IMR-90 (cell line): Measurements from ENCODE around the gene NRP1. TPM values are rescaled to one million over a fixed set of nuclear protein-coding genes. Genes with fewer than 3 reads are reported as not detected.

Experiments used
- ATAC-seq: fragments of 200-7000 bp; cut with Tn5 transposase; 2 replicates; pipeline ENCODE4 v1.9.1; 2020; ENCODE audit warnings: low read depth, mild to moderate bottlenecking, moderate library complexity
- BruUV-seq: library from RNA; stranded (reverse); fragments of 400-500 nt; replicated peaks from 2 replicates; lab custom pipeline; 2021; lab: Mats Ljungman, UMichigan
- CTCF ChIA-PET: fragments of 300-600 bp; formaldehyde crosslinking; extraction: SDS; loops from one replicate; lab custom pipeline; 2021; ENCODE audit warnings: antibody characterized with exemption; lab: Yijun Ruan, JAX
- POLR2A ChIA-PET: fragments of 300-600 bp; sonication (Branson Sonifier 250); formaldehyde crosslinking; loops from one replicate; lab custom pipeline; 2022; ENCODE audit warnings: antibody characterized with exemption; ENCODE audit not compliant: unreplicated experiment; lab: Charles Lee
- DNase-seq: peaks from one replicate; pipeline ENCODE4 v3.0.0; 2013
- H2AFZ ChIP-seq: replicated peaks from 2 replicates; pipeline ENCODE3; 2013; ENCODE audit warnings: low read length, mild to moderate bottlenecking; ENCODE audit not compliant: poor library complexity
- H2AK5ac ChIP-seq: 2 replicates; pipeline ENCODE4 v1.6.1; 2013; ENCODE audit warnings: low read depth, low read length, inconsistent platforms
- H2AK9ac ChIP-seq: replicated peaks from 2 replicates; pipeline ENCODE3; 2013; ENCODE audit warnings: mild to moderate bottlenecking, low read depth, low read length, moderate library complexity; ENCODE audit not compliant: poor library complexity
- H2BK120ac ChIP-seq: 2 replicates; pipeline ENCODE4 v1.6.1; 2013; ENCODE audit warnings: low read depth, low read length, inconsistent platforms
- H2BK15ac ChIP-seq: 3 replicates; pipeline ENCODE4 v1.6.1; 2013; ENCODE audit warnings: low read depth, low read length, inconsistent platforms
- H2BK20ac ChIP-seq: 2 replicates; pipeline ENCODE4 v1.6.1; 2013; ENCODE audit warnings: low read depth, mild to moderate bottlenecking, inconsistent platforms, low read length, moderate library complexity
- H2BK5ac ChIP-seq: 2 replicates; pipeline ENCODE4 v1.6.1; 2013; ENCODE audit warnings: mild to moderate bottlenecking, low read depth, low read length, inconsistent platforms; ENCODE audit not compliant: poor library complexity, severe bottlenecking
- H3K14ac ChIP-seq: replicated peaks from 2 replicates; pipeline ENCODE4 v1.6.1; 2013; ENCODE audit warnings: low read depth, low read length, inconsistent platforms
- H3K18ac ChIP-seq: 2 replicates; pipeline ENCODE4 v1.6.1; 2013; ENCODE audit warnings: low read depth, low read length, control low read depth
- H3K23ac ChIP-seq: 2 replicates; pipeline ENCODE4 v1.6.1; 2013; ENCODE audit warnings: low read depth, low read length, inconsistent platforms
- H3K27ac ChIP-seq: 2 replicates; pipeline ENCODE4 v1.5.1; 2013; ENCODE audit warnings: mild to moderate bottlenecking, control low read depth, low read length; ENCODE audit not compliant: insufficient read depth
- H3K27me3 ChIP-seq: 2 replicates; pipeline ENCODE4 v1.6.1; 2013; ENCODE audit warnings: low read length; ENCODE audit not compliant: control insufficient read depth, insufficient read depth
- H3K36me3 ChIP-seq: 2 replicates; pipeline ENCODE4 v1.6.1; 2013; ENCODE audit warnings: low read length, mixed read lengths; ENCODE audit not compliant: control insufficient read depth, insufficient read depth
- H3K4ac ChIP-seq: 2 replicates; pipeline ENCODE4 v1.6.1; 2013; ENCODE audit warnings: low read depth, low read length, inconsistent platforms
- H3K4me1 ChIP-seq: 2 replicates; pipeline ENCODE4 v1.6.1; 2013; ENCODE audit warnings: low read length, mixed read lengths; ENCODE audit not compliant: control insufficient read depth, insufficient read depth
- H3K4me2 ChIP-seq: 2 replicates; pipeline ENCODE4 v1.6.1; 2013; ENCODE audit warnings: low read depth, mild to moderate bottlenecking, control low read depth, low read length, moderate library complexity
- H3K4me3 ChIP-seq: 2 replicates; pipeline ENCODE4 v1.5.1; 2013; ENCODE audit warnings: low read depth, mild to moderate bottlenecking, control low read depth, low read length, moderate library complexity; ENCODE audit not compliant: insufficient read depth
- H3K56ac ChIP-seq: 2 replicates; pipeline ENCODE4 v1.6.1; 2013; ENCODE audit warnings: low read length, inconsistent platforms; ENCODE audit not compliant: insufficient read depth; ENCODE audit errors: extremely low read depth
- H3K79me1 ChIP-seq, 2 experiments: 2 replicates each; pipeline ENCODE4 v1.6.1; 2013; ENCODE audit warnings: low read length in 2 of 2, inconsistent platforms in 1 of 2, low read depth in 1 of 2
- H3K9ac ChIP-seq: 2 replicates; pipeline ENCODE4 v1.6.1; 2013; ENCODE audit warnings: low read depth, low read length, control low read depth
- H3K9me1 ChIP-seq: 2 replicates; pipeline ENCODE4 v1.6.1; 2013; ENCODE audit warnings: low read length, inconsistent platforms; ENCODE audit not compliant: insufficient read depth
- H3K9me3 ChIP-seq: 2 replicates; pipeline ENCODE4 v1.6.1; 2013; ENCODE audit warnings: low read length; ENCODE audit not compliant: control insufficient read depth, insufficient read depth
- H4K20me1 ChIP-seq: 2 replicates; pipeline ENCODE4 v1.6.1; 2013; ENCODE audit warnings: low read length, inconsistent platforms; ENCODE audit not compliant: insufficient read depth
- H4K5ac ChIP-seq: 2 replicates; pipeline ENCODE4 v1.6.1; 2013; ENCODE audit warnings: mild to moderate bottlenecking, low read depth, low read length, control low read depth
- H4K8ac ChIP-seq, 2 experiments: 2 replicates each; pipeline ENCODE4 v1.6.1; 2013; ENCODE audit warnings: low read depth in 2 of 2, low read length in 2 of 2, control low read depth in 1 of 2, inconsistent platforms in 1 of 2
- H4K91ac ChIP-seq: 2 replicates; pipeline ENCODE4 v1.6.1; 2013; ENCODE audit warnings: low read depth, low read length, inconsistent platforms; ENCODE audit not compliant: insufficient read depth
- CEBPB ChIP-seq: IDR thresholded peaks from 2 replicates; pipeline ENCODE4 v1.6.1; 2012; ENCODE audit warnings: low read depth, low read length, improper control_type of control experiment
- CHD1 ChIP-seq: IDR thresholded peaks from 2 replicates; pipeline ENCODE4 v1.6.1; 2012; ENCODE audit warnings: low read depth, low read length, improper control_type of control experiment
- MAFK ChIP-seq: IDR thresholded peaks from 2 replicates; pipeline ENCODE4 v1.6.1; 2012; ENCODE audit warnings: low read depth, low read length, improper control_type of control experiment
- MAZ ChIP-seq: IDR thresholded peaks from 2 replicates; pipeline ENCODE4 v1.6.1; 2012; ENCODE audit warnings: low read depth, mild to moderate bottlenecking, low read length, improper control_type of control experiment, moderate library complexity, borderline replicate concordance
- MXI1 ChIP-seq: IDR thresholded peaks from 2 replicates; pipeline ENCODE4 v1.6.1; 2012; ENCODE audit warnings: low read depth, mild to moderate bottlenecking, low read length, moderate library complexity, borderline replicate concordance
- POLR2A ChIP-seq: IDR thresholded peaks from 2 replicates; pipeline ENCODE4 v1.6.1; 2012; ENCODE audit warnings: mild to moderate bottlenecking, low read depth, low read length
- RCOR1 ChIP-seq: IDR thresholded peaks from 2 replicates; pipeline ENCODE4 v1.6.1; 2012; ENCODE audit warnings: mild to moderate bottlenecking, low read length, improper control_type of control experiment; ENCODE audit not compliant: insufficient replicate concordance
- RFX5 ChIP-seq: IDR thresholded peaks from 2 replicates; pipeline ENCODE4 v1.8.0; 2012; ENCODE audit warnings: low read depth, mild to moderate bottlenecking, low read length, moderate library complexity
- WGBS, 2 experiments: methylation state at CpG; one replicate each; pipeline versions ENCODE4 v1.1.5 to v1.1.7; 2013; ENCODE audit warnings: missing lambda C conversion rate in 2 of 2; ENCODE audit not compliant: insufficient read length in 1 of 2; ENCODE audit errors: extremely low coverage in 2 of 2; 5-methylcytosine and 5-hydroxymethylcytosine counted together
- dilution Hi-C: fragments of 300-500 bp; cut with HindIII; formaldehyde crosslinking; loops from one replicate; pipeline ENCODE4 v1.14.3; 2018; ENCODE audit warnings: low sequenced_read_pairs; ENCODE audit not compliant: unreplicated experiment
- in situ Hi-C: fragments of 300-500 bp; cut with MboI; formaldehyde crosslinking; loops from 3 replicates; pipeline ENCODE4 v1.14.3; 2019; ENCODE audit warnings: low sequenced_read_pairs, inconsistent platforms, mixed read lengths
- intact Hi-C: fragments of 100-400 bp; cut with micrococcal nuclease; formaldehyde crosslinking; loops from 2 replicates; pipeline ENCODE4 v1.10.0; 2022
- polyA plus RNA-seq, 3 experiments: library from polyadenylated mRNA; depleted of rRNA; stranded (reverse); fragments of >200 nt; gene quantifications; 2 replicates each; pipeline ENCODE4 v1.2.3, GENCODE V29; 2012; ENCODE audit warnings: low replicate concordance in 1 of 3
- total RNA-seq: library from RNA; depleted of rRNA; stranded (reverse); fragments of >200 nt; gene quantifications from 2 replicates; pipeline ENCODE4 v1.2.3, GENCODE V29; 2012
- TF ChIP-seq, protein P1 (sequence below): conservative IDR thresholded peaks from 2 replicates; pipeline ENCODE4 v1.5.1; 2012; ENCODE audit warnings: mild to moderate bottlenecking, low read depth, low read length, improper control_type of control experiment

Gene NRP1
- total and polyA plus RNA-seq, 2 of the 4 experiments (the other 2 are of a cell fraction): 108 to 227 TPM

GRCh38 chr10:33212061-33212748 lies 122.3 kb downstream of the NRP1 start:
- no peak overlapping the region for H3K4me3 ChIP-seq
- peak overlapping the region; percentile 84; the same call in 1 of the 2 replicates for H2BK120ac ChIP-seq
- DNase-seq (peak; percentile 63), ATAC-seq (no peak; the same call in none of the 2 replicates)
- H2AK9ac ChIP-seq: no peak overlapping the region
- H3K56ac ChIP-seq: peak overlapping the region; percentile 32; the same call in 1 of the 2 replicates
- H3K27ac ChIP-seq: peak overlapping the region; percentile 80; the same call in 1 of the 2 replicates
- in situ Hi-C loops: no loop called here
- peak overlapping the region; percentile 87; the same call in 1 of the 2 replicates for H3K18ac ChIP-seq
- no peaks in the 10 kb centered on the region for H3K9me3 ChIP-seq
- no peaks in the 10 kb centered on the region; the same call in 1 of the 2 replicates for H4K20me1 ChIP-seq
- no peaks in the 10 kb centered on the region for H3K27me3 ChIP-seq
- peaks cover 9% of the 10 kb centered on the region for H3K9me1 ChIP-seq
- H3K36me3 ChIP-seq: peaks cover 20% of the 10 kb centered on the region
- dilution Hi-C loops: no loop called here
- H2BK20ac ChIP-seq: peak overlapping the region; percentile 68
- peak overlapping the region; percentile 95 for H2BK15ac ChIP-seq
- peak overlapping the region; percentile 47; the same call in 1 of the 2 replicates for H3K4ac ChIP-seq
- H2AFZ ChIP-seq: no peak overlapping the region
- peaks cover 8 to 45% of the 10 kb centered on the region in 2 experiments; a peak in 3 of 4 replicates for H3K79me1 ChIP-seq
- BruUV-seq: no TSS peak
- H2AK5ac ChIP-seq: peak overlapping the region; percentile 67; the same call in 1 of the 2 replicates
- H3K23ac ChIP-seq: peak overlapping the region; percentile 80; the same call in 1 of the 2 replicates
- CTCF ChIA-PET: interaction anchor here (0.6 to 1.2 kb wide), 2 partner anchors 19 to 85 kb away, joined by 3 to 4 read pairs; no protein-coding TSS in a partner anchor
- peak overlapping the region; percentile 76 for H4K5ac ChIP-seq
- H4K8ac ChIP-seq: peak overlapping the region; percentile 65 to 83
- POLR2A ChIA-PET: no interaction called here
- TF ChIP-seq RFX5 (no peak), RCOR1 (no peak), MAZ (peak; percentile 42; the same call in 1 of the 2 replicates), MXI1 (no peak), POLR2A (no peak), CHD1 (no peak), CEBPB (peak; percentile 94), MAFK (no peak)
- TF ChIP-seq, protein P1, sequence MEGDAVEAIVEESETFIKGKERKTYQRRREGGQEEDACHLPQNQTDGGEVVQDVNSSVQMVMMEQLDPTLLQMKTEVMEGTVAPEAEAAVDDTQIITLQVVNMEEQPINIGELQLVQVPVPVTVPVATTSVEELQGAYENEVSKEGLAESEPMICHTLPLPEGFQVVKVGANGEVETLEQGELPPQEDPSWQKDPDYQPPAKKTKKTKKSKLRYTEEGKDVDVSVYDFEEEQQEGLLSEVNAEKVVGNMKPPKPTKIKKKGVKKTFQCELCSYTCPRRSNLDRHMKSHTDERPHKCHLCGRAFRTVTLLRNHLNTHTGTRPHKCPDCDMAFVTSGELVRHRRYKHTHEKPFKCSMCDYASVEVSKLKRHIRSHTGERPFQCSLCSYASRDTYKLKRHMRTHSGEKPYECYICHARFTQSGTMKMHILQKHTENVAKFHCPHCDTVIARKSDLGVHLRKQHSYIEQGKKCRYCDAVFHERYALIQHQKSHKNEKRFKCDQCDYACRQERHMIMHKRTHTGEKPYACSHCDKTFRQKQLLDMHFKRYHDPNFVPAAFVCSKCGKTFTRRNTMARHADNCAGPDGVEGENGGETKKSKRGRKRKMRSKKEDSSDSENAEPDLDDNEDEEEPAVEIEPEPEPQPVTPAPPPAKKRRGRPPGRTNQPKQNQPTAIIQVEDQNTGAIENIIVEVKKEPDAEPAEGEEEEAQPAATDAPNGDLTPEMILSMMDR: no peak
- 100% methylated on average over 1 of the region's 4 CpGs; no CpG with 5 or more reads in 1 of the 2 experiments for WGBS, 2 experiments
- peak overlapping the region; percentile 71 for H4K91ac ChIP-seq
- peak overlapping the region; percentile 91 for H2BK5ac ChIP-seq
- peak overlapping the region; percentile 69 for H3K4me2 ChIP-seq
- peak overlapping the region; percentile 88 for H3K14ac ChIP-seq
- no peak overlapping the region for H3K9ac ChIP-seq
- intact Hi-C loops: no loop called here
- H3K4me1 ChIP-seq: peaks cover 25% of the 10 kb centered on the region
